ENCODE results near the gene HEPACAM. TPM values are rescaled to one million over a fixed set of nuclear protein-coding genes. Genes with fewer than 3 reads are reported as not detected.

Gene HEPACAM
- total RNA-seq, 2 experiments from 2014 or later, result not detected

GRCh38 chr11:124896071-124896750, 39.6 kb downstream of the HEPACAM start:
- H3K4me3 Mint-ChIP-seq, result no peak overlapping the region
- peaks cover 6% of the 10 kb centered on the region for H3K27me3 Mint-ChIP-seq (ENCODE audit: low read depth)
- CTCF ChIA-PET, result no interaction called here
- H3K4me1 Mint-ChIP-seq (ENCODE audit: low read depth), result peaks cover 8% of the 10 kb centered on the region
- no peak overlapping the region for H3K27ac Mint-ChIP-seq
- H3K9me3 Mint-ChIP-seq, result no peaks in the 10 kb centered on the region
- intact Hi-C loops (cut with micrococcal nuclease), result no loop called here
- DNase-seq, result no peak
- H3K36me3 Mint-ChIP-seq (ENCODE audit: low read depth), result no peaks in the 10 kb centered on the region

- Mint-ChIP-seq H3K27me3 (ENCODE audit: low read depth) (peaks cover 6% of the 10 kb centered on the region), H3K4me3 (no peak overlapping the region), H3K27ac (no peak overlapping the region), H3K4me1 (ENCODE audit: low read depth) (peaks cover 8% of the 10 kb centered on the region), H3K36me3 (ENCODE audit: low read depth) (no peaks in the 10 kb centered on the region), H3K9me3 (no peaks in the 10 kb centered on the region)
- DNase-seq, result no peak
- CTCF ChIA-PET, result no interaction called here
- intact Hi-C loops (cut with micrococcal nuclease), result no loop called here
Measured at GRCh38 chr11:124895471-124895971, 40.3 kb downstream of the HEPACAM start.

GRCh38 chr11:124894606-124895430, 41.0 kb downstream of the HEPACAM start:
- H3K36me3 Mint-ChIP-seq (ENCODE audit: low read depth), result no peaks in the 10 kb centered on the region
- DNase-seq, result no peak
- peaks cover 6% of the 10 kb centered on the region for H3K27me3 Mint-ChIP-seq (ENCODE audit: low read depth)
- intact Hi-C loops (cut with micrococcal nuclease), result no loop called here
- H3K4me3 Mint-ChIP-seq, result no peak overlapping the region
- H3K9me3 Mint-ChIP-seq, result no peaks in the 10 kb centered on the region
- no peak overlapping the region for H3K27ac Mint-ChIP-seq
- CTCF ChIA-PET, result no interaction called here
- H3K4me1 Mint-ChIP-seq (ENCODE audit: low read depth), result peaks cover 8% of the 10 kb centered on the region

- Mint-ChIP-seq H3K27ac (no peak overlapping the region), H3K4me3 (no peak overlapping the region)
- DNase-seq, result no peak
Measured at GRCh38 chr11:124893781-124894401, 42.0 kb downstream of the HEPACAM start.

GRCh38 chr11:124892750-124893454, 42.9 kb downstream of the HEPACAM start:
- Mint-ChIP-seq H3K9me3 (no peaks in the 10 kb centered on the region), H3K36me3 (ENCODE audit: low read depth) (no peaks in the 10 kb centered on the region), H3K4me3 (no peak overlapping the region), H3K27me3 (ENCODE audit: low read depth) (peaks cover 3% of the 10 kb centered on the region), H3K4me1 (ENCODE audit: low read depth) (peaks cover 7% of the 10 kb centered on the region), H3K27ac (no peak overlapping the region)
- intact Hi-C loops (cut with micrococcal nuclease), result no loop called here
- CTCF ChIA-PET, result interaction anchor here (0.6 to 1.1 kb wide), 2 partner anchors 27 to 51 kb away, joined by 3 to 4 read pairs; no protein-coding TSS in a partner anchor
- DNase-seq, result no peak

More at GRCh38 chr11:124893781-124894401, 42.0 kb downstream of the HEPACAM start:
- CTCF ChIA-PET, result no interaction called here
- no peaks in the 10 kb centered on the region for H3K36me3 Mint-ChIP-seq (ENCODE audit: low read depth)
- H3K9me3 Mint-ChIP-seq, result no peaks in the 10 kb centered on the region
- intact Hi-C loops (cut with micrococcal nuclease), result no loop called here
- peaks cover 8% of the 10 kb centered on the region for H3K4me1 Mint-ChIP-seq (ENCODE audit: low read depth)
- peaks cover 3% of the 10 kb centered on the region for H3K27me3 Mint-ChIP-seq (ENCODE audit: low read depth)

- no peak overlapping the region for H3K27ac Mint-ChIP-seq
- no peaks in the 10 kb centered on the region for H3K27me3 Mint-ChIP-seq (ENCODE audit: low read depth)
- no peak for DNase-seq
- CTCF ChIA-PET, result interaction anchor here (0.6 to 1.1 kb wide), 2 partner anchors 26 to 52 kb away, joined by 3 to 4 read pairs; no protein-coding TSS in a partner anchor
- intact Hi-C loops (cut with micrococcal nuclease), result no loop called here
- no peaks in the 10 kb centered on the region for H3K9me3 Mint-ChIP-seq
- H3K4me1 Mint-ChIP-seq (ENCODE audit: low read depth), result peaks cover 2% of the 10 kb centered on the region
- H3K4me3 Mint-ChIP-seq, result no peak overlapping the region
- no peaks in the 10 kb centered on the region for H3K36me3 Mint-ChIP-seq (ENCODE audit: low read depth)
Measured at GRCh38 chr11:124892146-124892545, 43.7 kb downstream of the HEPACAM start.

- CTCF ChIA-PET, result interaction anchor here (0.6 to 1.5 kb wide), 4 partner anchors 11 to 251 kb away, joined by 3 to 4 read pairs (median 4); no protein-coding TSS in a partner anchor
- Mint-ChIP-seq H3K36me3 (ENCODE audit: low read depth) (no peaks in the 10 kb centered on the region), H3K4me3 (no peak overlapping the region), H3K9me3 (no peaks in the 10 kb centered on the region), H3K4me1 (ENCODE audit: low read depth) (peaks cover 2% of the 10 kb centered on the region), H3K27ac (no peak overlapping the region), H3K27me3 (ENCODE audit: low read depth) (no peaks in the 10 kb centered on the region)
- no peak for DNase-seq
- intact Hi-C loops (cut with micrococcal nuclease), result no loop called here
Measured at GRCh38 chr11:124891373-124891861, 44.4 kb downstream of the HEPACAM start.

GRCh38 chr11:124890683-124891372, 45.0 kb downstream of the HEPACAM start:
- no peak for DNase-seq
- Mint-ChIP-seq H3K36me3 (ENCODE audit: low read depth) (no peaks in the 10 kb centered on the region), H3K4me3 (no peak overlapping the region), H3K9me3 (no peaks in the 10 kb centered on the region), H3K27me3 (ENCODE audit: low read depth) (peaks cover 2% of the 10 kb centered on the region), H3K4me1 (ENCODE audit: low read depth) (peaks cover 2% of the 10 kb centered on the region), H3K27ac (no peak overlapping the region)
- intact Hi-C loops (cut with micrococcal nuclease), result no loop called here
- CTCF ChIA-PET, result interaction anchor here (1.2 to 1.5 kb wide), 2 partner anchors 15 to 251 kb away, joined by 3 to 4 read pairs; no protein-coding TSS in a partner anchor

- CTCF ChIA-PET, result interaction anchor here (1.2 kb wide), 1 partner anchor 252 kb away, joined by 3 read pairs; no protein-coding TSS in a partner anchor
- no peaks in the 10 kb centered on the region for H3K36me3 Mint-ChIP-seq (ENCODE audit: low read depth)
- H3K4me3 Mint-ChIP-seq, result no peak overlapping the region
Measured at GRCh38 chr11:124890151-124890550, 45.7 kb downstream of the HEPACAM start.

GRCh38 chr11:124889191-124890091, 46.4 kb downstream of the HEPACAM start:
- CTCF ChIA-PET, result interaction anchor here (0.8 to 1.5 kb wide), 2 partner anchors 10 to 13 kb away, joined by 3 to 10 read pairs; no protein-coding TSS in a partner anchor
- Mint-ChIP-seq H3K36me3 (ENCODE audit: low read depth) (no peaks in the 10 kb centered on the region), H3K27me3 (ENCODE audit: low read depth) (peaks cover 2% of the 10 kb centered on the region), H3K4me1 (ENCODE audit: low read depth) (peaks cover 2% of the 10 kb centered on the region), H3K4me3 (no peak overlapping the region), H3K9me3 (no peaks in the 10 kb centered on the region), H3K27ac (no peak overlapping the region)
- no peak for DNase-seq
- intact Hi-C loops (cut with micrococcal nuclease), result no loop called here

More at GRCh38 chr11:124890151-124890550, 45.7 kb downstream of the HEPACAM start:
- no peaks in the 10 kb centered on the region for H3K9me3 Mint-ChIP-seq
- H3K4me1 Mint-ChIP-seq (ENCODE audit: low read depth), result peaks cover 2% of the 10 kb centered on the region
- peaks cover 2% of the 10 kb centered on the region for H3K27me3 Mint-ChIP-seq (ENCODE audit: low read depth)
- no peak for DNase-seq
- H3K27ac Mint-ChIP-seq, result no peak overlapping the region
- intact Hi-C loops (cut with micrococcal nuclease), result no loop called here
